Ascending aorta (tissue), 2 donors: ENCODE data around the gene EDARADD. TPM values are rescaled to one million over a fixed set of nuclear protein-coding genes. Genes with fewer than 3 reads are reported as not detected.

Experiments used
- DNase-seq, 2 donors: peaks; one replicate each; pipeline ENCODE4 v3.0.0-alpha.2; 2019; ENCODE audit warnings: low spot score in 2 of 2
- H3K27ac ChIP-seq, 2 donors: fragments of 200-600 bp; sonication (generic); one replicate each; pipeline ENCODE4 v1.5.1; 2016 to 2017; ENCODE audit warnings: mild to moderate bottlenecking in 1 of 2
- H3K27me3 ChIP-seq: fragments of 200-600 bp; sonication (generic); one replicate; pipeline ENCODE4 v1.5.1; 2017
- H3K36me3 ChIP-seq, 2 donors: fragments of 200-600 bp; sonication (generic); one replicate each; pipeline ENCODE4 v1.5.1; 2016
- H3K4me1 ChIP-seq, 2 donors: fragments of 200-600 bp; sonication (generic); one replicate each; pipeline ENCODE4 v1.5.1; 2016 to 2017; ENCODE audit warnings: mild to moderate bottlenecking in 1 of 2
- H3K4me3 ChIP-seq, 2 donors: fragments of 200-600 bp; sonication (generic); one replicate each; pipeline ENCODE4 v1.5.1; 2016 to 2017; ENCODE audit warnings: mild to moderate bottlenecking in 1 of 2
- H3K9me3 ChIP-seq, 2 donors: fragments of 200-600 bp; sonication (generic); one replicate each; pipeline ENCODE4 v1.5.1; 2016
- intact Hi-C: fragments of 100-400 bp; cut with DNase I; formaldehyde crosslinking; loops from one replicate; pipeline ENCODE4 v1.15.1; 2023
- total RNA-seq: library from RNA; depleted of rRNA; stranded (reverse); fragments of >200 nt; gene quantifications from one replicate; pipeline ENCODE4 v1.1.0, GENCODE V29; 2016
- TF ChIP-seq, protein P1 (sequence below), 3 experiments: fragments of 200-600 bp in 2 of 3; fragments of 450-650 bp in 1 of 3; sonication (generic) in 2 of 3; IDR thresholded peaks; one replicate each; pipeline ENCODE4 v1.5.1; 2016 to 2019; ENCODE audit warnings: antibody characterized with exemption in 3 of 3, mild to moderate bottlenecking in 1 of 3, moderate library complexity in 1 of 3

EDARADD gene
- total RNA-seq, 1 donor from 2014 or later, result not detected

DNA sequence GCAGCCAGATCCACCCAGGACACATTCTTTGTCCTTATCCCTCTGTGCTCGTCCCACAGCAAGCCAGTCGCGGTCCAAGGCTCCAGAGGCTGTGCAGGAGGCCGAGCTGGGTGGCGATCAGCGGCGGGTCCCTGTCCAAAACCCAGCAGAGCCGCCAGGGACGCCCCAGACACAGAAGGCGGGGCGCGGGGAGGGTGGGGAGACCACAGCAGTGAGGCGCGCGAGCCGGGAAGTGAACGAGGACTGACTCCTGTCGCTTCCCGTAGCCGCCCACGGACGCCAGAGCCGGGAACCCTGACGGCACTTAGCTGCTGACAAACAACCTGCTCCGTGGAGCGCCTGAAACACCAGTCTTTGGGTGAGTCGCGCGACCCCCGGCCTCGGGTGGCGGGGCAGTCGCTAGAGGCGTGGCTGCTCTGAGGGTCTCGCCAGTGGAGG is 129.6 kb downstream of the EDARADD start, which contains the start of gene LGALS8:
Gene LGALS8 (plus strand): TSS at position 279 of the 438 bp plus-strand sequence. CDS start 2,089 bp downstream, outside the sequence.
- H3K36me3 ChIP-seq, result peaks cover 6 to 9% of the 10 kb centered on the region in 2 donors
- TF ChIP-seq, protein P1, sequence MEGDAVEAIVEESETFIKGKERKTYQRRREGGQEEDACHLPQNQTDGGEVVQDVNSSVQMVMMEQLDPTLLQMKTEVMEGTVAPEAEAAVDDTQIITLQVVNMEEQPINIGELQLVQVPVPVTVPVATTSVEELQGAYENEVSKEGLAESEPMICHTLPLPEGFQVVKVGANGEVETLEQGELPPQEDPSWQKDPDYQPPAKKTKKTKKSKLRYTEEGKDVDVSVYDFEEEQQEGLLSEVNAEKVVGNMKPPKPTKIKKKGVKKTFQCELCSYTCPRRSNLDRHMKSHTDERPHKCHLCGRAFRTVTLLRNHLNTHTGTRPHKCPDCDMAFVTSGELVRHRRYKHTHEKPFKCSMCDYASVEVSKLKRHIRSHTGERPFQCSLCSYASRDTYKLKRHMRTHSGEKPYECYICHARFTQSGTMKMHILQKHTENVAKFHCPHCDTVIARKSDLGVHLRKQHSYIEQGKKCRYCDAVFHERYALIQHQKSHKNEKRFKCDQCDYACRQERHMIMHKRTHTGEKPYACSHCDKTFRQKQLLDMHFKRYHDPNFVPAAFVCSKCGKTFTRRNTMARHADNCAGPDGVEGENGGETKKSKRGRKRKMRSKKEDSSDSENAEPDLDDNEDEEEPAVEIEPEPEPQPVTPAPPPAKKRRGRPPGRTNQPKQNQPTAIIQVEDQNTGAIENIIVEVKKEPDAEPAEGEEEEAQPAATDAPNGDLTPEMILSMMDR (IDR thresholded peaks at IDR 0.05), result no peak
- H3K27ac ChIP-seq, result peak within 1 kb of the TSS; percentile 77 to 88
- peak; percentile 72 to 95 for DNase-seq
- intact Hi-C loops, result loop anchor here (2.0 to 5.0 kb wide), 3 partner anchors 149 to 1021 kb away; partner anchors contain the start of gene B3GALNT2
- H3K27me3 ChIP-seq, result no peaks in the 10 kb centered on the region
- peaks cover 0 to 6% of the 10 kb centered on the region in 2 donors for H3K4me1 ChIP-seq
- H3K4me3 ChIP-seq, result peak within 1 kb of the TSS; percentile 68 to 78
- no peaks in the 10 kb centered on the region for H3K9me3 ChIP-seq

DNA sequence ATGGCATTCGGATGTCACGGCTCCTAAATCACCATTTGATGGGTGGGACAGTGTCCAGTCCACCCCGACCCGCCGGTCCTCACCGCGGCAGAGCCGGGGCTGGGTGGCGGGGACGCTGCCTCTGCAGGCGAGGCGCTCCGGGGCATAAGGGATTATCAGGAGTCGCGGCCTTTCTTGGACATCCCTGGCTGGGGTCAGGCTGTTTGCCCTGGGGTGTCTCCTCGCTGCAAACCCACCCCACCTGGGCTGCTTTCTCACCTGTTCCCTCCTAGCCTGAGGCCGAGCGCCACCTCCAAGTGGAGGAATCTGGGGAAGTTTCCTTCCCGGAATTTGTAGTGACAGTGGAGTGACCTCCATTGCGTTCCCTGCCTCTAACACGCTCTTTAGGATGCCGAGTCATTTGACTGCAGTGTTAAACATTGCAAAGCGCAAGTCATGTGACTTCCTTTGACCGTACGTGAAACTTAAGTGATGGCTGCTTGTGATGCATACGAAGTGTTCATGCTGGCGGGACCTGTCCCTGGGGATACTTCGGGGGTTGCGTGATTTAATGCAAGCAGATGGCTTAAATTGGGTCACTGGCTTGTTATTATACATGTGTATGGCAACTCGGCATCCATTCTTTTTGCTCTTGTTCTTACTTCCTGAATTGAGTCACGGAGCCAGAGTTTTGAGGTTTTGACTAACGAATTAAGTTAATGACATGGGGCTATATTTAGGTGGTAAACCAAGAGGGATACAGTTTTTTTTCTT is 130.2 kb downstream of the EDARADD start:
- peak overlapping the region; percentile 77 to 88 for H3K27ac ChIP-seq
- TF ChIP-seq, protein P1 (IDR thresholded peaks at IDR 0.05), result no peak
- peaks cover 6 to 14% of the 10 kb centered on the region in 2 donors for H3K36me3 ChIP-seq
- H3K9me3 ChIP-seq, result no peaks in the 10 kb centered on the region
- H3K4me3 ChIP-seq, result peak overlapping the region; percentile 68 to 78
- no peaks in the 10 kb centered on the region for H3K27me3 ChIP-seq
- peak in 1 of 2 donors; percentile 81 for DNase-seq
- peaks cover 0 to 6% of the 10 kb centered on the region in 2 donors for H3K4me1 ChIP-seq
- intact Hi-C loops, result loop anchor here (2.0 to 5.0 kb wide), 3 partner anchors 148 to 1022 kb away; partner anchors contain the start of gene B3GALNT2

DNA sequence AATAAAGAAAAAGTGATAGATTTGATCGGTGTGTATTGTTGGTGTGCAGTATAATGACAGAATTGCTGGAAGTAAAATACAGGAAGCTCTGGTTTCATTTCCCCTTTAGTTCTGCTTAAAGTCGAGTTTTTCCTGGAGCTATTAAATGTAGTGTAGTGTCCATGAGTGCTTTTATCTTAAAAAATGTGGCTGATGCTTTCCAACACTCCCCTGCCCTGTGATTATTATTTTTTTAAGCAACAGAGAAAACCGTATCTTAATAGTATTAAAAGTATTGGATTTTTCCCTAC is 130.8 kb downstream of the EDARADD start:
- Histone ChIP-seq H3K27me3 (no peaks in the 10 kb centered on the region), H3K9me3 (no peaks in the 10 kb centered on the region), H3K36me3 (peaks cover 6 to 14% of the 10 kb centered on the region in 2 donors), H3K27ac (peak overlapping the region; percentile 77 to 88), H3K4me1 (peaks cover 0 to 6% of the 10 kb centered on the region in 2 donors), H3K4me3 (peak overlapping the region; percentile 68 to 78)
- TF ChIP-seq, protein P1 (IDR thresholded peaks at IDR 0.05), result no peak
- DNase-seq, result no peak
- intact Hi-C loops, result loop anchor here (2.0 to 5.0 kb wide), 3 partner anchors 147 to 1023 kb away; partner anchors contain the start of gene B3GALNT2

DNA sequence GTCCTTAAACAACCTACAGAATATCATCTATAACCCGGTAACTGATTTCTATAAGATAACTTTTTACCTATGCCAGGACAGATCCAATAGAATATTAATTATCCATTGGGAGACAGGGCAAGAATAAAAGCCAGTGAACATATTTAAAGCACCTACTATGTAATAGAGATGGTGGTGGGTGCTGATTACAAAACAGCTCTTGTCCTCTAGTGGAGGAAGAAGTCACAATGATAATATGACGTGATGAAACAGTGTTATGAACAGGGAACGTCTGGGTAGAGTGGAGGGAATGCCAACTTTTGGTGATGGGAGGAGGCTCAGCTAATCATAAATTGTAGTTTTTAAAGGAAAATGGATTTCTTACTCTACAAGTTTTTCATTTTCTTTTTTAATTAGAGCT is 132.0 kb downstream of the EDARADD start:
- DNase-seq, result no peak
- no peak overlapping the region for H3K27ac ChIP-seq
- no peaks in the 10 kb centered on the region for H3K9me3 ChIP-seq
- intact Hi-C loops, result no loop called here
- H3K4me1 ChIP-seq, result peaks cover 0 to 6% of the 10 kb centered on the region in 2 donors
- no peak overlapping the region for H3K4me3 ChIP-seq
- TF ChIP-seq, protein P1 (IDR thresholded peaks at IDR 0.05), result no peak
- H3K27me3 ChIP-seq, result no peaks in the 10 kb centered on the region
- peaks cover 6 to 14% of the 10 kb centered on the region in 2 donors for H3K36me3 ChIP-seq

DNA sequence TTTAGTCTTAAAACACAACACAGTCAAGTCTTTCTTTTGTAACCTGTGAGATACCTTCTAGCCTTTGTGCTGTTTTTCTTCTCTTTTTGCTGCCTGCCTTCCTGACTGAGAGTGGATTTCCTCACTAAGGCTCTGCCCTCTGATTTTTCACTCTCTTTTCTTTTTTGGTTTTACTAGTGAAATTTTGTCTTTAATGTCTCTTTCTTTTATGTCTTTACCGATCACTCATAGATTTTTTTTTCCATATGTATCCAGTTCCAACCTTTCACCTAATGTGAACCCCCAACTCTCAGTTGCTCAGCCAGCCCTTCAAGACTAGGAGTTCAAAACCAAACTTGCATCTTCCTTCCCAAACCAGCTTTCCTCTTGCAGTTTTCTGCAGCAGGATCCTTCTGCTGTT is 136.2 kb downstream of the EDARADD start:
- no peaks in the 10 kb centered on the region for H3K9me3 ChIP-seq
- H3K4me1 ChIP-seq, result peaks cover 0 to 8% of the 10 kb centered on the region in 2 donors
- intact Hi-C loops, result loop anchor here (10.0 kb wide), 1 partner anchor 425 kb away; no protein-coding TSS in a partner anchor
- H3K4me3 ChIP-seq, result no peak overlapping the region
- H3K36me3 ChIP-seq, result peaks cover 6 to 17% of the 10 kb centered on the region in 2 donors
- H3K27ac ChIP-seq, result no peak overlapping the region
- H3K27me3 ChIP-seq, result no peaks in the 10 kb centered on the region
- TF ChIP-seq, protein P1 (IDR thresholded peaks at IDR 0.05), result no peak
- DNase-seq, result no peak
